HG02571 (cell line): ENCODE measurements around the gene ROBO3.
A peak's percentile ranks its signal among the peaks of the same experiment; 100 is the strongest.

Experiments
- ATAC-seq: cut with Tn5 transposase; IDR thresholded peaks from one replicate; pipeline ENCODE4 v1.9.1; 2021; ENCODE audit warnings: mild to moderate bottlenecking, moderate library complexity; ENCODE audit not compliant: unreplicated experiment

ROBO3 gene

DNA sequence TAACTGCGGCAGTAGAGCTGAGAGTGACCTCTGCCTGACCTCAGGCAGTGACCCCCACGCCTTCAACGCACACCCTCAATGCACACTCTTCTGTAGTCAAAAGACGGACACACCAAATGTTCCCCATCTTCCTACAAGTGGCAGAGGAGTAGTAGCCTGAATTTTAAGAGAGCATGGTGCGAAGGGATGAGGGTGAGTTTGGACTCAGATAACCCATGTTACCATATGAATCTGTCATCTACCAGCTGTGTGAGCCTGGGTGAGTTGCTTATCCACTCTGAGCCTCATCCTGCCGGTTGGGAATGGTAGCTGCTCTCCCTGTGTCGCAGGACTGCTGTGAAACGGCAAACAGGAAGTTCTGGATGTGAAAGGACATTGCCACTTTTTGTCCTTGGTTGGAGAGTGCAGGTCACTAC is 20.6 kb upstream of the ROBO3 start:
- ATAC-seq = no peak

DNA sequence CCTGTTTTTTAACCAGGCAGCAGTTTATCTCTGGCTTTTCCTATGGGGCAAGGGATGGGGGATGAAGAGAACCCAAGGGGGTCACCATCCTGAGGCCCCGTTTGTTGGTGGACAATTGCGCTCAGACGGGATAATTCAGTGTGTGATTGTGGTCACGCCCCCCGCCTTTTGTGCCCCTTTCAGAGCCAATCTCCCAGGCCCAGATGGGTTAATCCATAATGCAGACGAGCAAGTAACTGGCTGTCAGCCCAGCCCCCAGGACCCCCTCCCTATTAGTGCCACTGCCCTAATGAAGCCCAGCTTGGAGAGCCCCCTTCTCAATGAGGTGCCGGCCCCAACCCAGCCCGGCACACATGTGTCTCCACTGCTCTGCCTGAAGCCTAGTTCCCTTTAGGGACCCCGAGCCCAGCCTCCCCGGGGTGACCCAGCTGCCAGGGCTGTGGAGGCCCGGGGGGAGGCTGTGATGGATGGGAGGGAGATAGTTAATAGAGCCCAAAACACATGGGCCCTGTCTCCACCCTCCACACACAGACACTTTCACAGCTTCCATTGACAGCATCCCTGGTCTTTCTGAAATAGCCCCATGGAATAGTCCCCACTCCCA is 19.1 kb upstream of the ROBO3 start:
- ATAC-seq = no peak

DNA sequence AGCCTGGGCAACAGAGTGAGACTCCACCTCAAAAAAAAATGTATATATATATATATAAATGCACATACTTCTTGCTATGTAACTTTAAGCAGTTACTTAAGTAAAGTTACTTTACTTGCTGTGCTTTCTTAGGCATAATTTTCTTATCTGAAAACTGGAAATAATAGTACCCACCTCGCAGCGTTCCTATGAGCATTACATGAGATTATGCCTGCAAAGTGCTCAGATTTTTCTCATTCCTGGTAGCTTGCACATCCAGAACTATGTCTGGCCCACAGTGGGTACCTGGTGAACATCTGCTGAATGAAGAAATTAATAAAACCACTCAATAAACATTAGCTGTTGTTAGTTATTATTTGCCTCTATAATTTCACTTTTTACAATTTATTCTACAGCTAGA is 6.1 kb upstream of the ROBO3 start:
- ATAC-seq = no peak

DNA sequence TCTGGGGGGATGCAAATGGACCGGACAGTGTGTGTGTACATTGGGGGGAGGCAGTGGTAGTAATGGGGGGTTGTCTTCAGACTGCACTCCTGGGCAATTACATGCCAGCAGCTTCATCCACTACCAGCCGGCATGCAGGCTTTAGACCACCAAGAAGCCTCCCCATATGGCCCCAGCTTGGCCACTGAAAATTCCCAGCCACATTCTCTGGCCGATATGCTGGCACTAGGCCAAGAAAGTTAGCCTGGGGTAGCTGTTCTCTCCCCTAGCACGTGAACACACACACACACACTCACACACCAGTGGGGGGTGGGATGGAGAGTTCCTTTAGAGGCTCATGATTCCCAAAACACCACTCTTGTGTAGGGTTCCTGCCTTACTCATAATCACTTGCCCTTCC is 3.6 kb upstream of the ROBO3 start:
- ATAC-seq = no peak

DNA sequence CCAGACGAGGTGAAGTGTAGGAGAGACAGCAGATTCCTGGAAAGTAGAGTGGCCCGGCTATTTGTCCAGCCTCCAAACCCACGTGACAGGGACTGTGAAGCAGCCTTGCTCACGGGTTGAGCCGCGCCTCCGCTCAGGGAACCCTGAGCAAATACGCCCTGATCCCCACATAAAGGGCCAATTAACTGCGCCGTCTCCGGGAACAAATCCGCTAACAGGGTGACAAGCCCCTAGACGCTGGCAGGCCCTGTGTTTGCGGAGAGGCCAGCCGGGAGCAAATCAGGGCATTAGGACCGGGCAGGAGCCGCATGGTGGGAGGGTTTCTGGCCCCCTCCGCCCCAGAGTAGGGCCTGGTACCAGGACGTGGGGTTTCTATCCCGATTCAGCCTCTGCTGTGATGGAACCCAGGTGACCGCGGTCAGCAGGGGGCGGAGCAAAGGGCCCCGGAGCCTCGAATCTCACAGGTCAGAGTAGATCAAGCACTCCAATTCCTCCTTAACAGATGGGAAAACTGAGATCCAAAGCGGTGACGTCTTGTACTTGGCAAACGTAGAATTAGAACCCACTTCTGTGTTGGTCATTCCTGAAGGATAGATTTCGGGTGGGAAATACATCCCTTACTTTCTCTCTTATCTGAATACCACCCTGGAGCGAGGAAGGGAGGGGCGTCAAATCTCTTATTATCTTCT is 2.0 kb upstream of the ROBO3 start:
- no peak for ATAC-seq

DNA sequence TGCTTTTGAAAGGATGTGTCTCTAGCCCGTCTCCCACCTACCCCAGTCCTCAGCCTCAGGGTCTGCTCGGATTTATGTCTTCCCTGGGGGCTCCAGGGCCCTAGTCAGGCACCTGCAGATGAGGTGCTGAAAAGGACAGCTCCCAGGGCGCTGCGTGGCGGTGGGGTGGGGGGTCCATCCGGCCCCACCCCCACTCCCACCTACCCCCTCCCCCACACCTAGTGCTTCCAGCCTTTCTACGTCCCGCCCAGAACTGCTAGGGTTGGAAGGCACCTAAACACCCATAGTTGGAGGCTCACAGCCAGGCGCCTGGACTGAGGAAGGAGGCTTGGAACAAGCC is 1.4 kb upstream of the ROBO3 start:
- ATAC-seq = no peak

DNA sequence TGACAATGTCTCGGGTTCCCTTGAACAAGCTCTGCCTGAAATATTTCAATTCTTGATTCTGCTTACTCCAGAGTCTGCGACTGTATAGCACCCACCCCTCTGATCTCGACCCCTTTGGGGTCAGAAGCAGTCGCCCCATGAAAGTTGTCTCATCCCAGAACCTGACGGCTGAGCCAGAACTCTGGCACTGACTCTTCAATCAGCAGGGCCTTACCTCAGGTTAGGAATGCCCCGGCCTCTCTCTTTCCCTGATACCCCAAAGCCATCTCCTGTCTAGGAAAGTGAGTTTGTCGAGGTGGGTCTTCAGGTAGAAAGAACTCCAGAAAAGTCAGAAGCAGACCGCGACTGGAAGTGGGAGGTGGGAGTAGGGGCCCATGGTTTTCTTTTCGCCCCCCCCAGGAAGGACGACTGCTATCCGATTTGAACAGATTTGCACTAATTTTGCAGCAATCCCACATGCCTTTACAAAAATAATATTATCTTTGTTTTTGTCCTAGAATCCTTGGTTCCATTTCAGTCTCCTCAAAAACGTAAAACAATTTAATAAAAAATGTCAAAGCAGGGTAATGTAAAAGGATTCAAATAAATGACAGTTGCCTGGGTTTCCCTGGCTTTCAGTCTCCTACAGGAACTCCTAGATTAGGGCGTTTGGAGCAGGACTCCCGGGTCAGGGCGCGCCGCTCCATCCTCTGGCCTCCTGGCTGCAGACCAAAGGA is 898 bp upstream of the ROBO3 start:
- ATAC-seq = no peak

DNA sequence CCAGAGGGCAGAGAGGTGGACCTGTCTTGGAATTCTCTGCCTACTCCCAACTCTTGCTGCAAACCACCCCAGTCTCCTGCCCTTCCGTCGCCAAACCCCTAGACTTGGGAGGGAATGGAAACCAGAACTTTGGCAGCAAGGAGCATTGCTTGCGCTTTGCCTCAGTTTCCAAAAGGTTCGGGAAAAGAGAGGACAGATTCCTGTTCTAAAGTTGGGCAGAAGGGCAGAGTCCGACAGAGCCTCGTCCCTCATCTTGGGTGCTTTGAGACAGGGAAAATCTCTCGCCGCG is 396 bp upstream of the ROBO3 start:
- ATAC-seq = no peak

DNA sequence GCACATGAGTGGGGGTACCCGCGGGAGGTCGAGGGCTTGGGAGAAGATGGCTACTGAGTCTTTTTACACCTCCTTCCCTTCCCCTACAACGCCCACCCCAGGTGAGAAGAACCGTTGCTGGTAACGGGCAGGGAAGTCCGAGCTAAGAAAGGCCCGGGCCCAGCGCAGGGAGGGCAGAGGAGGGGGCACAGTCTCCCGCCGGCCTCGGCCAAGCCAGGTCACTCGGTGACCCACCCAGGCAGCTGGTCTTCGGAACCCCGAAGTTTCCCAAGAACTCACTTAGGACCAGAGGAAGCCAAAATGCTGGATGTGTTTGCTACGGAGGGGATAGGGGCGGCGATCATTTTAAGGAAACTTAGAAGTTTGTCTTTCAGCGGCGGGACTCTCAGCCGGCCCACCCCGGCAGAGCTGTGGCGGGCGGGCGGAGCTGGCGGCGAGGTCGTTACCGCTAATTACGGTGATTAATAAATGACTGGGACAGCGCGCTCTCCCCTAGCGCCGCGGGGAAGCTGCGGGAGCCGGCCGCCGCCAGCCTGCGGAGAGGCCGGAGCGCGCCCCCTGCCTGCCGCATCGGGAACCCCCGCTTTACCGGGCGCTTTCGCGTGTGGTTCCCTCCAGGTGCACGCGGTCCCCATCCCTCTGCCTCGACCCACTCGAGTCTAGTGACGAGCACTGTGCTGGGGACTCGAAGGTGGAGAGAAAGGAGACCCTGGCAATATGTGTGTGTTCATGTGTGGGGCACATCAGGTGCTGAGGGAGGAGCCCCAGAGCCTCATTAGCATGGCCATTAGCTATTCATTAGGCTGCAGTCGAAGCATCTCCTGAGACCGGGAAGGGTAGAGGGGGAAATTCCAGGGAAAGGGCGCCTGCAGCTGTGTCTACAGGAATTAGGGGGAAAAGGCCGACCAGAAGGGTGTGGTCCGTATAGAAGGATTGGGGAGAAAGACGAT is 945 bp downstream of the ROBO3 start:
- ATAC-seq = peak; percentile 57

DNA sequence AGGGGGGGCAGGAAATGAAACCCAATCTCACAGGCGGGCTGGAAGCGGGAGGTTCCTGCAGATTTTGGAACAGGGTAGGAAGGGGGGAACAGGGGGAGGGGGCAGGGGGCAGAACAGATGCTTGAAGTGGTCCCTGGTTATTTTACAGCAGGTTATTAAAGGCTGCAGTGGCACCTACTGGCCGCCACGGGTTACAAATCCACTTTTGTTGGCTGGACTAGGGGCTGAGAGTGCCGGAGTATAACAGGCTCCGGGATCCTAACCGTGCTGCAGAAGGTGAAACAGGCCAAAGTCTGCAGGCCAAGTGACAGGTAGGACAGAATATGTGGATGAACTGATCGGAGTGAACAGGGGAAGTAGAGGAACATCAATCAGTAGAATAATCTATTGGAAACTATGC is 2.5 kb downstream of the ROBO3 start:
- no peak for ATAC-seq

DNA sequence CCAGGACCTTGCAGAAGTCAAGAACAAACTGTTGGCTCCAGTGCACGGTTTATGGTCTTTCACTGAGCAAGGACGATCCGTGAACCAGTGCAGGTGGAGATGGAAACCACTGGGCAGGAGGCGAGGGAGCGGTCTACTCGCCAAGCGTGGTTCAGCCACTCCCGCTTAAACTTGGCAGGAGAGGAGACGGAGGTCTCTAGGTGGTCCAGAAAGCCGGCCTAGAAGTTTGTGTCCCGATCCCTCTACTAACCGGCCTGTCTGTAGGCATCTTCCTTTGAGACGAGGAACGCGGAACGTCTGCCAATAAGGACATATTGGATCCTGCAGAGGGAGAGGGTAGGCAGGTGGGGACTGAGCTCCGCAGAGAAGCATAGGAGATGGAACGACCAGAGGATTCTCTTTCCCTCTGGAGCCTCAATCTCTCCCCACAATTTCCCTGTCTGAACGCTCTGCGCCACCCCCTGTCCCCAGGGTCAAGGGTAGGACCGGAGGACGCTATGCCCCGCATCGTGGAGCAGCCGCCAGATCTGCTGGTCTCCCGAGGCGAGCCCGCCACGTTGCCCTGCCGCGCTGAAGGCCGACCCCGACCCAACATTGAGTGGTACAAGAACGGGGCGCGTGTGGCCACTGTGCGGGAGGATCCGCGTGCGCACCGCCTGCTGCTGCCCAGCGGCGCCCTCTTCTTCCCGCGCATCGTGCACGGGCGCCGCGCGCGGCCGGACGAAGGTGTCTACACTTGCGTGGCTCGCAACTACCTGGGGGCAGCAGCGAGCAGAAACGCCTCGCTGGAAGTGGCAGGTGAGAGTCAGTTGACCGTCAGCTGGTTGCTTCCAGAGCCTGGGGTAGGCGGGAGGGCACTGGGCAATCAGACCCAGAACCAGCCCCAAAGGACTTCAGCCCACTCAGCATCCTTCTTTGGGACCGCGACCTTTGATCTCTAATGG is 3.4 kb downstream of the ROBO3 start:
- ATAC-seq = no peak

DNA sequence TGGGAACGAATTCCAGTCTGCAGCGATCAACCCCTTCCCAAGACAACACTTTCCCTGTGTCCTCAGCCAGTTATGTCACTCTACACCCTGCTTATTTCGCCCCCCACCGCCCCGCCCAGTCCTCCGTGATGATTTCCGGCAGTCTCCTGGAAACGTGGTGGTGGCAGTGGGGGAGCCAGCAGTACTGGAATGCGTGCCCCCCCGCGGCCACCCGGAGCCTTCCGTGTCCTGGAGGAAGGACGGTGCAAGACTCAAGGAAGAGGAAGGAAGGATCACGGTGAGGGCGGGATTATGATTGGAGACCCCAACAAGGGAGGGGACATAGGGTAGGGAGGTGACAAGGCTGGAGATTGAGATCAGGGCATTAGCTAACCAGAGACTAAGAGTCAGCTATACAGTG is 4.1 kb downstream of the ROBO3 start:
- no peak for ATAC-seq

DNA sequence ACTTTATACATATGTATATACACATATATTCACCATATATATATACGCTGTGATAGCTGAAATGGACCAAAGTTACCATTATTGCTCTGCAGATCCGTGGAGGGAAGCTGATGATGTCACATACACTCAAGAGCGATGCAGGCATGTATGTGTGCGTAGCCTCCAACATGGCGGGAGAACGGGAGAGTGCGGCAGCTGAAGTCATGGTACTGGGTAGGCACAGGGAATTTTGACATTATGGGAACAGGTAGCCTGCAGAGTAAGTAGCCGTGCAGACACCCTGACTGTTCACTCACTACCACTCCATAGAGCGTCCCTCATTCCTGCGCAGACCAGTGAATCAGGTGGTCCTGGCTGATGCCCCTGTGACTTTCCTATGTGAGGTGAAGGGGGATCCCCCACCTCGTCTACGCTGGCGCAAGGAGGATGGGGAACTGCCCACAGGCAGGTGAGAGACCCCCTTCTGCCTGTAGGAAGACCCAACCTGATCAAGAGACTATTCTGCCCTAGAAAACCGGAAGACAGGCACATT is 4.7 kb downstream of the ROBO3 start:
- ATAC-seq = no peak

DNA sequence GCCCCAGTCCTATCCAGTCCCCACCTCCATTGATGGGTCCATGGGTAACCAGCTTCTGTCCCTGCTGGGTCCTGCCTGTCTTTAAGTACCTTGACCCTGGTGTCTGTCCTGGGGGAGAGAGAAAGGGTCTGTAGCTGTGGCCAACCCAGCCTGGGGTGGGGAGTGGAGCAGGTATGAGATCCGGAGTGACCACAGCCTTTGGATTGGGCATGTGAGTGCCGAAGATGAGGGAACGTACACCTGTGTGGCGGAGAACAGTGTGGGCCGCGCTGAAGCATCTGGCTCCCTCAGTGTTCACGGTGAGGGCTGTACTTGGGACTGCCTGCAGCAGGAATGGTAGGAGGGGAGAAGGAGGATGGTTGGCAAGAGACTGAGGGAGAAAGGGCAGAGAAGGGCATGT is 5.2 kb downstream of the ROBO3 start:
- ATAC-seq = no peak

DNA sequence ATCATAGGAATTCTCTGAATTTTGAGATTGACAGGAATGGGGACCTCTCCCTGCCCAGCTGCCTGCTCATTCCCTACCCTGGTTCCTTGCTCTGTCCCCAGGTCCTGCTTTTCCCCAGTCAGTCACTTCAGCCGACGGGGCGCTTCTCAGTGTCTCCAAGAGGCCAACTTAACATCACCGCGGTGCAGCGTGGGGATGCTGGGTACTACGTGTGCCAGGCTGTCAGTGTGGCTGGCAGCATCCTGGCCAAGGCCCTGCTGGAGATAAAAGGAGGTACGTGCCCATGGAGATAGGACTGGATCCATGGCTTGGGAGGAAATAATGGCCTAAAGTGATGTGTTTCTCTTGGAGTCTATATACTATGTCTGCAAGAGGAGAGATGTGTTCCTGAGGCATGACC is 7.0 kb downstream of the ROBO3 start:
- ATAC-seq = no peak

DNA sequence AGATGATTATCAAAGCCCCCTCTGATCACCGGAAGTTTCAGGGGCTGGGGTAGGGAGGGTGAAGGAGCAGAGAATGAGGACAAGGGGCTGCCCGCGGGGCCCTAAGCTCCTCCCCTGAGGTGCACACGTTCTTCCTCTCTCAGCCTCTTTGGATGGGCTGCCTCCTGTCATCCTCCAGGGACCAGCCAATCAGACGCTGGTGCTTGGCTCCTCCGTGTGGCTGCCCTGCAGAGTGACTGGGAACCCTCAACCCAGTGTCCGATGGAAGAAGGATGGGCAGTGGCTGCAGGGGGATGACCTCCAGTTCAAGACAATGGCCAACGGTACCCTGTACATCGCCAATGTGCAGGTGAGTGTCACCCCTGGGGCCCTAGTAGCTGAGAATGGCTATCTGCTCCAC is 7.5 kb downstream of the ROBO3 start:
- ATAC-seq = no peak

DNA sequence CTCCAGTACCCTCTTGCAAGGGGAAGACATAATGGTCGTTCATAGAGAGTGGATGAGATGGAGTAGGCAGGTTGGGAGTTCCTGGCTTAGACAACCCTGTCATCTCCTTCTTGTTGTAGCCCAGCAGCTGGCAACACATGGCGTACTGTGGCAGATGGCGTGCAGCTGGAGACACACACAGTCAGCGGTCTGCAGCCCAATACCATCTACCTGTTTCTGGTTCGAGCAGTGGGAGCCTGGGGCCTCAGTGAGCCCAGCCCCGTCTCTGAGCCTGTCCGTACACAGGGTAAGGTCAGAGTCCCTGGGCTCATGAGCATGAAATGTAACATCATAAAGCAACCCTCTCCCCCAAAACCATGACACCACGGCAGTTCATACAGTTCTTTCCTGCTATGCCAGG is 8.7 kb downstream of the ROBO3 start:
- ATAC-seq = no peak

DNA sequence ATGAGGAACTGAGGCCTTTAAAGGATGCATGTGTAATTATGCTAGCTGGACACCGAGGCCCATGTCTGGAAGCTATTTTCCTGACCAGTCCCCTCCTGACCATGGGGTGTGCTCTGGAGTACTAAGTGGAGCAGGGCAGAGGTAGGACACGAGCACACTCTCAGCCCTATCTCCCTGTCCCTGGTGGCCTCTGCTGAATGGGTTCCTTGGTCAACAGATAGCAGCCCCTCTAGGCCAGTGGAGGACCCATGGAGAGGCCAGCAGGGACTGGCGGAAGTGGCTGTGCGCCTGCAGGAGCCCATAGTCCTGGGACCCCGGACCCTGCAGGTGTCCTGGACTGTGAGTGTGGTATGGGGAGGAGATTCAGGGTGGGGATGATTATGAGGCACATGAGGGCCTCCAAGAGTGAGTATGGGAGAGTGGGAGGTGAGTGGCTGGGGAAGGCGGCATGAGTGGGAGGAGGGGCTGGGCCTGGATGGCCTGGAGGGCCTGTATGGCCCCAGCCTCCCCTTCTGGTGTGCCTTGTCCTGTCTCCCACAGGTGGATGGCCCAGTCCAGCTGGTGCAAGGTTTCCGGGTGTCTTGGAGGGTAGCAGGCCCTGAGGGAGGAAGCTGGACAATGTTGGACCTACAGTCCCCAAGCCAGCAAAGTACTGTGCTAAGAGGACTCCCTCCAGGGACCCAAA is 9.5 kb downstream of the ROBO3 start:
- ATAC-seq = no peak

DNA sequence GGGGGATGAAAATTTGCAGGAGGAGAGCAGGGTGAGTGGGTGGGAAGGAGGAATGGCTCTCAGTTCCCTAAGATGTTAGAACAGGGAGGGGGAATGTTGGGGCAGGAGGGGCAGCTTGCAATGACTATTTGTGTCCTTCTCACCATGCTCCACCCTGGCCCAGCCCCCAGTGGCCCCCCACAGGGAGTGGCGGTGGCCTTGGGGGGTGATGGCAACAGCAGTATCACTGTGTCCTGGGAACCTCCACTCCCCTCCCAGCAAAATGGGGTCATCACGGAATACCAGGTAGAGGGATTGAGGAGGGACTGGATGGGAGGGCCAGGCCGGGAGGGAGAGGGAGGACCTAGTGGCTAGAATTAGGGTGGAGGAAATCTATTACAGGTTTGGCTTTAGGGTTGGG is 10.2 kb downstream of the ROBO3 start:
- no peak for ATAC-seq
